HepG2 (cell line): ENCODE measurements around the gene N4BP2. TPM values are rescaled to one million over a fixed set of nuclear protein-coding genes. Genes with fewer than 3 reads are reported as not detected.

Source experiments
- ETV5 ChIP-seq: IDR thresholded peaks from 2 replicates; pipeline ENCODE4 v1.6.1; 2018; ENCODE audit warnings: missing biosample characterization, missing genetic modification reagents, inconsistent platforms, borderline replicate concordance
- XBP1 ChIP-seq: sonication (generic); formaldehyde crosslinking; IDR thresholded peaks from 2 replicates; pipeline ENCODE4 v1.5.0; 2020; ENCODE audit warnings: missing genetic modification reagents
- ZNF24 ChIP-seq: fragments of 450-650 bp; IDR thresholded peaks from 2 replicates; pipeline ENCODE4 v1.6.1; 2017; ENCODE audit warnings: antibody characterized with exemption, mild to moderate bottlenecking
- polyA plus RNA-seq, 8 experiments: library from polyadenylated mRNA; depleted of rRNA in 3 of 8; stranded (reverse) in 7 of 8; unstranded in 1 of 8; fragments of >200 nt; fragmentation: Illumina TruSeq in 4 of 8; extraction: Trizol in 4 of 8; gene quantifications; 2 replicates each; pipeline versions ENCODE4 v1.2.1 to v1.2.3, GENCODE V29; 2011 to 2016; ENCODE audit warnings: low read depth in 4 of 8, missing spikeins in 1 of 8, mixed read lengths in 1 of 8; ENCODE audit not compliant: insufficient read depth in 1 of 8
- total RNA-seq, 5 experiments: library from RNA; depleted of rRNA; stranded (reverse); fragments of >200 nt; fragmentation: Illumina TruSeq; extraction: Trizol; gene quantifications; 2 replicates each; pipeline ENCODE4 v1.2.3, GENCODE V29; 2016; ENCODE audit warnings: low read depth in 1 of 5
- TF ChIP-seq, protein P1 (sequence below): sonication (generic); formaldehyde crosslinking; IDR thresholded peaks from 2 replicates; pipeline ENCODE4 v1.4.0; 2020; ENCODE audit warnings: mild to moderate bottlenecking, missing genetic modification reagents, borderline replicate concordance
- TF ChIP-seq, protein P2 (sequence below): sonication (generic); formaldehyde crosslinking; conservative IDR thresholded peaks from 2 replicates; pipeline ENCODE4 v1.4.0; 2020; ENCODE audit warnings: missing genetic modification reagents
- TF ChIP-seq, protein P3 (sequence below): sonication (generic); formaldehyde crosslinking; IDR thresholded peaks from 2 replicates; pipeline ENCODE4 v1.5.0; 2020; ENCODE audit warnings: missing genetic modification reagents, mild to moderate bottlenecking, borderline replicate concordance

The N4BP2 gene
- total and polyA plus RNA-seq, 2 of the 13 experiments (the other 11 are each of a cell fraction or from before 2014, with no cell fraction given): 5.6 to 12.9 TPM

DNA sequence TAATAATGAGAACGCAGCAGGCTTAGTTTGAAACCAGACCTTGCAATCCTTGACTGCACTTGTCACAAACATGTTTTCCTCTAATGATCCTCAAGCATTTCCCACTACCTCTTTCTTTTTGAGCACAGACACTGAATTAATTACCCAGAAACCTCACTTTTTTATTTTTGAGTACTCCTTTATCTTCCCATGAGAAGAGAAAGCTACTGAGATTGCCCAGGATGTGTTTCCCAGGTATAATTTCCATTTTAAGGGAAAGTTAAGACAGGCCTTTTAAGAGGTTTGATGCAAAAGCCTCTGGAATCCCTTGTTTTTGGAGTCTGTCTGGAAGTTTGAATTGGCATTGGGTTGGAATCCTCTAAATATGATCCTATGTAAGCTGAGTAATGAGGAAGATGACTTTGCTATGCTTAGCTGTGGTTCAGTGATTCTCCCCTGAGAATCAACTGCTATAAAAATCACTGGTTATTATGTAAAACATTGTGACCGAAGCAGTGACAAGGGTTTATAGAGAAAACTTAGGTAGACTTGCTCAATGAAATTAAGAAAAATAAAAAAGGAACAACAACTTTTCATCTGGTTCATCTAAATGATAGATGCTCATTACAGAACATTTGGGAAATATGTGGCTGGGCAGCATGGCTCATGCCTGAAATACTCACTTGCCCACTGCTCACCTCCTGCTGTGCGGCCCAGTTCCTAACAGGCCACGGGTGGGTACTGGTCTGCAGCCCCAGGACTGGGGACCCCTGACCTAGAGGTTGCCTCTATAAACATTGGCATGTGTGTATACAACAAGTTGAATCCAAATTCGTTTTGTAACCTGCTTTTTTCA is 129.4 kb downstream of the N4BP2 start (continued):
- TF ChIP-seq, protein P1, sequence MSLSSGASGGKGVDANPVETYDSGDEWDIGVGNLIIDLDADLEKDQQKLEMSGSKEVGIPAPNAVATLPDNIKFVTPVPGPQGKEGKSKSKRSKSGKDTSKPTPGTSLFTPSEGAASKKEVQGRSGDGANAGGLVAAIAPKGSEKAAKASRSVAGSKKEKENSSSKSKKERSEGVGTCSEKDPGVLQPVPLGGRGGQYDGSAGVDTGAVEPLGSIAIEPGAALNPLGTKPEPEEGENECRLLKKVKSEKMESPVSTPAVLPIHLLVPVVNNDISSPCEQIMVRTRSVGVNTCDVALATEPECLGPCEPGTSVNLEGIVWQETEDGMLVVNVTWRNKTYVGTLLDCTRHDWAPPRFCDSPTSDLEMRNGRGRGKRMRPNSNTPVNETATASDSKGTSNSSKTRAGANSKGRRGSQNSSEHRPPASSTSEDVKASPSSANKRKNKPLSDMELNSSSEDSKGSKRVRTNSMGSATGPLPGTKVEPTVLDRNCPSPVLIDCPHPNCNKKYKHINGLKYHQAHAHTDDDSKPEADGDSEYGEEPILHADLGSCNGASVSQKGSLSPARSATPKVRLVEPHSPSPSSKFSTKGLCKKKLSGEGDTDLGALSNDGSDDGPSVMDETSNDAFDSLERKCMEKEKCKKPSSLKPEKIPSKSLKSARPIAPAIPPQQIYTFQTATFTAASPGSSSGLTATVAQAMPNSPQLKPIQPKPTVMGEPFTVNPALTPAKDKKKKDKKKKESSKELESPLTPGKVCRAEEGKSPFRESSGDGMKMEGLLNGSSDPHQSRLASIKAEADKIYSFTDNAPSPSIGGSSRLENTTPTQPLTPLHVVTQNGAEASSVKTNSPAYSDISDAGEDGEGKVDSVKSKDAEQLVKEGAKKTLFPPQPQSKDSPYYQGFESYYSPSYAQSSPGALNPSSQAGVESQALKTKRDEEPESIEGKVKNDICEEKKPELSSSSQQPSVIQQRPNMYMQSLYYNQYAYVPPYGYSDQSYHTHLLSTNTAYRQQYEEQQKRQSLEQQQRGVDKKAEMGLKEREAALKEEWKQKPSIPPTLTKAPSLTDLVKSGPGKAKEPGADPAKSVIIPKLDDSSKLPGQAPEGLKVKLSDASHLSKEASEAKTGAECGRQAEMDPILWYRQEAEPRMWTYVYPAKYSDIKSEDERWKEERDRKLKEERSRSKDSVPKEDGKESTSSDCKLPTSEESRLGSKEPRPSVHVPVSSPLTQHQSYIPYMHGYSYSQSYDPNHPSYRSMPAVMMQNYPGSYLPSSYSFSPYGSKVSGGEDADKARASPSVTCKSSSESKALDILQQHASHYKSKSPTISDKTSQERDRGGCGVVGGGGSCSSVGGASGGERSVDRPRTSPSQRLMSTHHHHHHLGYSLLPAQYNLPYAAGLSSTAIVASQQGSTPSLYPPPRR (CRISPR knock-in tag): no peak
- TF ChIP-seq XBP1 (CRISPR knock-in tag) (no peak), ETV5 (CRISPR knock-in tag) (no peak), ZNF24 (no peak)
- TF ChIP-seq, protein P2, sequence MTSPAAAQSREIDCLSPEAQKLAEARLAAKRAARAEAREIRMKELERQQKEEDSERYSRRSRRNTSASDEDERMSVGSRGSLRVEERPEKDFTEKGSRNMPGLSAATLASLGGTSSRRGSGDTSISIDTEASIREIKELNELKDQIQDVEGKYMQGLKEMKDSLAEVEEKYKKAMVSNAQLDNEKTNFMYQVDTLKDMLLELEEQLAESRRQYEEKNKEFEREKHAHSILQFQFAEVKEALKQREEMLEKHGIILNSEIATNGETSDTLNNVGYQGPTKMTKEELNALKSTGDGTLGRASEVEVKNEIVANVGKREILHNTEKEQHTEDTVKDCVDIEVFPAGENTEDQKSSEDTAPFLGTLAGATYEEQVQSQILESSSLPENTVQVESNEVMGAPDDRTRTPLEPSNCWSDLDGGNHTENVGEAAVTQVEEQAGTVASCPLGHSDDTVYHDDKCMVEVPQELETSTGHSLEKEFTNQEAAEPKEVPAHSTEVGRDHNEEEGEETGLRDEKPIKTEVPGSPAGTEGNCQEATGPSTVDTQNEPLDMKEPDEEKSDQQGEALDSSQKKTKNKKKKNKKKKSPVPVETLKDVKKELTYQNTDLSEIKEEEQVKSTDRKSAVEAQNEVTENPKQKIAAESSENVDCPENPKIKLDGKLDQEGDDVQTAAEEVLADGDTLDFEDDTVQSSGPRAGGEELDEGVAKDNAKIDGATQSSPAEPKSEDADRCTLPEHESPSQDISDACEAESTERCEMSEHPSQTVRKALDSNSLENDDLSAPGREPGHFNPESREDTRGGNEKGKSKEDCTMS (CRISPR knock-in tag): no peak
- TF ChIP-seq, protein P3, sequence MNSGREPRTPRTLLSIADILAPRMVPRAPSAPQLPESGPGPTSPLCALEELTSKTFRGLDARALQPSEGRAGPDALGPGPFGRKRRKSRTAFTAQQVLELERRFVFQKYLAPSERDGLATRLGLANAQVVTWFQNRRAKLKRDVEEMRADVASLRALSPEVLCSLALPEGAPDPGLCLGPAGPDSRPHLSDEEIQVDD (CRISPR knock-in tag): no peak
